ENCODE results near the gene SCAMP3.
"Not testable (repeated sequence)": the region's sequence is repeated elsewhere in the genome, so short reads cannot be mapped to it uniquely, and the experiment has no call there.

SCAMP3 gene

GRCh38 chr1:155254228-155254713 lies 7.9 kb downstream of the SCAMP3 start:
- DNase-seq, result no peak

- no peak for DNase-seq
Measured at GRCh38 chr1:155253797-155254196, 8.4 kb downstream of the SCAMP3 start.

DNA sequence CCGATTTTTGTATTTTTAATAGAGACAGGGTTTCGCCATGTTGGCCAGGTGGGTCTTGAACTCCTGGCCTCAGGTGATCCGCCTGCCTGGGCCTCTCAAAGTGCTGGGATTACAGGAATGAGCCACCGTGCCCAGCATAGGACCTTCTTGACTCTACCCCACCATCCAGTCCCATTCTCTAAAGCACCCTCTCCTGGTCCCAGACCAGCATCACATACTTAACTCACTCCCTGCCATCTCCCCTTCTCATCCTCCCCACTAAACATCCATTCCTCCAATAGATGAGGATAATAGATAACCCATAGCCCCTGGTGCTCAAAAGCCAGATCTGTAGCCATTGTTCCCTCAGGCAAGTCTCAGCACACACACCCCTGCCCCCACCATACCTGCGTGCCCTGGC lies 9.0 kb downstream of the SCAMP3 start:
- no peak for DNase-seq

DNA sequence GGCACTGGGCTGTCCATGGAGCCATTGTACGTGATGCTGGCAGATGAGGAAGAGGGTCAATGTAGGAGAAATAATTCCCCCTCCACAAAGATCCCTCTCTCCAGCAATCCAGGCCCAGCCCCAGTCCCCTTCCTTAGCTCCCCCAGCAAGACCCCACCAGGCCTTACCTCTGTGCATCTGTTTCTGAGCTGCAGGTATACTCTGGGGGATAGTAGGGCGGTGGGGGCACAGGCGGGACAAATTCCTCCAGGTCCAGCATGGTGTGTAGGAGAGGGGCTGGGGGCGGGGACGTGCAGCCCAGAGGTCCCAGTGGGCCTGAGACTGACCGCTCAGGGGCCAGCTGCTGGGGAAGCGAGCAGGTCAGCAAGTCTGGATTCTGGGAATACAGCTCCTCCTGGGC lies 10.6 kb downstream of the SCAMP3 start:
- no peak for DNase-seq

DNA sequence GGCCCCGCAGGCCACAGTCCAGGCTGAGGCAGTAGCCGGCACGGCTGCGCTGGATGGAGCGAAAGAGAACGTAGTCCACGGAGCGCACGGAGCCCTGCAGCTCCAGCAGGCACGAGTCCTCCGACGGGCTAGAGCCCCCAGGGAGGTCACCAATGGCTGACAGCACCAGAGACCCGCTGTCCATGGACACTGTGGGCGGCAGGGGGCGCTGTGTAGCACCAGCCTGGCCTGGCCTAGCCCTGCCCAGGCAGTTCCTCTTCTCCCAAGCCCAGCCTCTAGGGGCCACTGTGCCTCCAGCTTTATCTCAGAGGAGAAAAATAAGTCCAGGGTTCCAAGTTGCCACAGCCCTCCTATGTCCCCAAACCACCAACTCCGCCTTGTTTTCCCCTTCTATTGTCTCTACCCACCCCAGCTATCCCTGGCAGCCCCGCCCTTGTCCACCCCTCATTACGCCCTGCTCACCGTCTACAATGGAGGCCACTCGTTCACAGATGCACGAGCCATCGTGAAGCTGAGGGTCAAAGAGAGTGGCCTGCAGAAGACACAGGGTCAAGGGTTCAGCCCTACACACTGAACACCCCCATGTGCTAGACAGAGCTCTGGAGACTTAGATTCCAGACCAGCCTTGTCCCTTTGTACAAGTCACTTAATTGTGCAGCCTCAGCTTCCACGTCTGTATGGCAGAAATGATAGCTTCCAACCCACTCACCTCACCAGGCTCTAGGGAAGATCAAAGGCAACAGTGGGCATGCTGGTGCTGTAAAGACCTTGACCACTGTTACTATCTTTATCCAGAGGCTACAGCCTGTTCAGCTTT lies 11.3 kb downstream of the SCAMP3 start:
- peak; percentile 95 to 98 (median 97) for DNase-seq

GRCh38 chr1:155250246-155250632 lies 11.9 kb downstream of the SCAMP3 start:
- DNase-seq, result no peak

DNA sequence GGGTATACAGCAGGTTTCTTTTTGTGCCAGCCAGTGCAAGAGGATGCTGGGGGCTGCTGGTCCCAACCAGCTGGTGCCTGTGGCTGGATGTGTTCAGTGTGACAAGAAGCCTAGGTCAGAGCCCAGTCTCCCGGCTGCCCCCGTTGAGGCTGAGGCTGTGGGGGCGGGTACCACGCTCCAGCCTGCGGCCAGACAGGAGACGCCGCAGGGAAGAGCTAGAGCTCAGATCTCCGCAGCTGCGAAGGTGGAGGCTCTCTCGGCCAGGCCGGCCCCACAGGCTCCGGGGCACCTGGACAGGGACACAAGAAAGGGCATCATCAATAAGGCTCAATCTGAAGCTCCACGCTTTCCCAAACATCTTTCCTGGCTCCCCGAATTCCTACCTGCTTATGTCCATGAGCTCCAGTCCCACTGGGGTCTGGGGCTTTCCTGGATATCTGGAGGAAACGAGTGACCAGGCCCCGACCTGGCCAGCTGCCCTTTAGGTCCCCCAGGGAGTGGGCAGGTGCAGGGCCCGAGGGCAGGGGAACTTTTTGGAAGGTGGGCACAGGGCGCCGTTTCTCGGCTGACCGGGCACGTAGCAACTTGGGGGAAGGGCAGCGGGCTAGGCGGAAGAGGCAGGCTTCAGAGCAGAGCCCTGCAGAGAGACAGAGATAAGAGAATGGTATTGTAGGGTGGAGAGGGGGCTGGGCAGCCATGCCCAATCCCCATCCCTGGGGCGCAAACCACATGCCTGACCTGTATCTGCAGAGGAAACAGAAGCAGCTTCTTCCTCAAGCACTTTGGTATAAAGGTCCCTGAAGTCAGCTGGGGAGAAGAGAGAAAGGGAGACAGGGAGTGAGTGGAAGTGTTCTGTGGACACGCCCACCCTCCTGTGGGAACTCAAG lies 14.2 kb downstream of the SCAMP3 start:
- no peak for DNase-seq

DNA sequence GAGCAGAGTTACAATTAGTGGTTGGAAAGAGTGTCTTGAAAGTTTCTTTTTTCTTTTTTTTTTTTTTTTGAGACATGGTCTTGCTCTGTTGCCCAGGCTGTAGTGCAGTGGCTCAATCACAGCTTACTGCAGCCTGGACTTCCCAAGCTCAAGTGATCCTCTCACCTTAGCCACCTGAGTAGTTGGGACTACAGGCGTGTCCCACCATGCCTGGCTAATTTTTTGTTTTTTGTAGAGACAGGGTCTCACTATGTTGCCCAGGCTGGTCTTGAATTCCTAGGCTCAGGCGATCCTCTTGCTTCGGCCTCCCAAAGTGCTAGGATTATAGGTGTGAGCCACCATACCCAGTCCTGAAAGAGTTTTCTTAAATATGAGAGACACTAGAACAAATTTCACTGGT lies 15.4 kb downstream of the SCAMP3 start:
- not testable (repeated sequence) for DNase-seq

- no peak for DNase-seq
Measured at GRCh38 chr1:155245163-155245524, 17.0 kb downstream of the SCAMP3 start.

GRCh38 chr1:155244368-155245162 lies 17.6 kb downstream of the SCAMP3 start:
- DNase-seq, result peak; percentile 94 to 97 (median 96)

DNA sequence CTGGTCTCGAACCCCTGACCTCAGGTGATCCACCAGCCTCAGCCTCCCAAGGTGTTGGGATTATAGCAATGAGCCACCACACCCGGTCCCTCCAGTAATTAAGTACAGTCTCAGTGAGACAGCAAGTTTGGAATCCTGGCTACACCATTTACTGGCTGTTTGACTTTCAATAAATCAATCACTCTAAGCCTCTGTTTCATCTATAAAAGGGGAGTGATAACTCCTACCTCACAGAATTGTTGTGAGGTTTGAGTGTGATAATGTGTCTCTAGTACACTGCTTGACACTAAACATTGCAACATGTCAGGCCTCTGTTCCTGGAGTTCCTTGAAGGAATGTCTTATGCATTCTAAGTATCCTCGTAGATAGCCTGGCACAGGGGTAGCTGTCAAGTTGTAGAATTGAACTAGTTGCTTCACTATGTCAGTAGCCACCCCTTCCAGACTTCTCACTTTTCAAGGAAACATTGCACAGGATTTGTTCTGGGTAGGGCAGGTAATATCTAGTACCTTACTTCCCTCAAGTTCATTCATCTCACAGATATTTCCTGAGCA lies 19.3 kb downstream of the SCAMP3 start:
- no peak for DNase-seq

GRCh38 chr1:155241841-155242264 lies 20.3 kb downstream of the SCAMP3 start:
- peak; percentile 72 to 85 (median 76) for DNase-seq

DNA sequence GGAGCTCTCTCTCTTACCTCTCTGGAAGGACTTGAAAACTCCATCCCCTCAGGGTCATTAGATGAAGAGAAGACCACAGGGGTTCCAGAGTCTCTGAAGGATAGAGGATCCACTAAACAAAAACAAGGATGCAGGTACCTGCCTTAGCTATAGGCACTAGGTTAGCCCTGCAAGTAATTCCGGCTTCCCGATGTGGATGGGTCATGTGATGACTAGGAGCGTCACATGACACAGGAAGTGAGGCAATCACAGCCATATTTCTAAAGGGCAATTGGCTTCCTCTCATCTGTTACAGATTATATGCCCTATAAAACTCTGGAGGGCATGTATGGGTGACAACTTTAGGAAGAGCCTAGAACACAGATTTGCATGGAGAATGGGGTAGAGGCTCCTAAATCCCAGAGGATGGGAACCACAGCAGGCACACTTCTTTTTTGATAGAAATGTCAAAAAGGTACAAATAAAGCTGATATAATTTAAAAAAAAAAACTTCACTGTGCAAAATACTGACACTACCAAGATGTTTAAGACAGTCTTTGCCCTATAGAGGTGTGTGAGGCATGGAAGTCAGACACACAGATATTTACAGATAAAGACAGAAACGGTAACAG lies 21.0 kb downstream of the SCAMP3 start:
- DNase-seq, result peak; percentile 84 to 91 (median 89)

DNA sequence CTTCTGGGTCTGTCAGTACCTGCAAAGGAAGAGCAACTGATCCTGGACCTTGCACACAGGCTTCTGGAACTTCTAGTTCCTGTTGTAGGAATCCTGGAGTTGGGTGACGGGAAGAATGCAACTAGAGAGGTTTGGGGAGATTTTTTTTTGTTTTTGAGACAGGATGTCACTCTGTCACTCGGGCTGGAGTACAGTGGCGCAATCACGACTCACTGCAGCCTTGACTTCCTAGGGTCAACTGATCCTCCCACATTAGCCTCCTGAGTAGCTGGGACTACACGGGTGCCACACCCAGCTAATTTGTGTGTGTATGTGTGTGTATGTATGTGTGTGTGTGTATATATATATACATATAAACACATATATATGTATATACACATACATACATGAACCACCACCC lies 25.7 kb downstream of the SCAMP3 start:
- peak in 1 of 3 donors; percentile 35 for DNase-seq

- not testable (repeated sequence) for DNase-seq
Measured at GRCh38 chr1:155235375-155235774, 26.8 kb downstream of the SCAMP3 start.

DNA sequence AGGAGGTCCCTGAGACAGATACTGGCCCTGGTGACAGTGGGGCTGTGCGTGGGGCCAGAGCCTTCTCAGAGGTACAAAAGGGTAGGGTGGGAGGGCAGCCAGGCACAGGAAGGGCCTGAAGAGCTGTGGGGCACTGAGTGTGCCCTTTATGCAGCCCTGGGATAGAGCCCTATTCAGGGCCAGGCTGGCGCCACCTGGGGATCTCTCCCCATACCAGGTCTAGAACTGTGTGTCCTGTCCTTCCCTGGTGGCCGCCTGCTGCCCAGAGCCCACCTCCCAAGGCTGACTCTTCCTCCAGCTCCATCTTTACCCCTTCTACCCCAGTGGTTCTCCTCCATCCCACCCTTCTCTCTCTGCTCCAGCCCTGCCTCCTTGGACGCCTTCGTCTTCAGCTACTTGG lies 28.7 kb downstream of the SCAMP3 start:
- not testable (repeated sequence) for DNase-seq

GRCh38 chr1:155232001-155232978 lies 29.9 kb downstream of the SCAMP3 start:
- DNase-seq, result not testable (repeated sequence)

DNA sequence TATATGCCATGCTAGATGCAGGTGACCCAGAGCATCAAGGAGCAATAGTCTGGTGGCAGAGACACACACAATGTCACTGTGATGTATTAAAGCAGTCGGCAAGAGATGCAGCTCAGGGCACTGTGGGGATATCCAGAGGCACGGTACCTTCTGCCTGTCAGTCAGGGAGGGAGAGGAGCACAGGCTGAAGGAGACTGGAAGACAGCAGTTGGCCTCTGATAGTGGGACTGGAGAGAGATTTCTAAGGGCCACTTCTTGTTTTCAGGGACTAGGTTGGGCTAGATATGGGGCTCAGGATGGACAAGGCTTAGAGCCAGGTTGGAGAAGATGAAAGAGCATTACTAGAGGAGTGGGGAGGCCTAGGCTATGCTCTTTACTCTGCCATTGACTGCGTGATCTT lies 30.9 kb downstream of the SCAMP3 start:
- not testable (repeated sequence) for DNase-seq

DNA sequence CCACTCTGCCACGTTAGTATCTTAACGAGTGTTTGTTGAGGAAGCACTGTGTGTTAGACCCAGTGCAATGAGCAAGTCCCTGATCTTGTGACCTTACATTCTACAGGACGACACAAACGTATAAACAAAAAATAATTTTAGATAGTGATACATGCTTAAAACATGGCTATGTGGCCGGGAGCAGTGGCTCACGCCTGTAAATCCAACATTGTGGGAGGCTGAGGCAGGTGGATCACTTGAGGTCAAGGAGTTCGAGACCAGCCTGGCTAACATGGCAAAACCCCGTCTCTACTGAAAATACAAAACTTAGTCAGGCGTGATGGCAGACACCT lies 34.1 kb downstream of the SCAMP3 start:
- no peak for DNase-seq

DNA sequence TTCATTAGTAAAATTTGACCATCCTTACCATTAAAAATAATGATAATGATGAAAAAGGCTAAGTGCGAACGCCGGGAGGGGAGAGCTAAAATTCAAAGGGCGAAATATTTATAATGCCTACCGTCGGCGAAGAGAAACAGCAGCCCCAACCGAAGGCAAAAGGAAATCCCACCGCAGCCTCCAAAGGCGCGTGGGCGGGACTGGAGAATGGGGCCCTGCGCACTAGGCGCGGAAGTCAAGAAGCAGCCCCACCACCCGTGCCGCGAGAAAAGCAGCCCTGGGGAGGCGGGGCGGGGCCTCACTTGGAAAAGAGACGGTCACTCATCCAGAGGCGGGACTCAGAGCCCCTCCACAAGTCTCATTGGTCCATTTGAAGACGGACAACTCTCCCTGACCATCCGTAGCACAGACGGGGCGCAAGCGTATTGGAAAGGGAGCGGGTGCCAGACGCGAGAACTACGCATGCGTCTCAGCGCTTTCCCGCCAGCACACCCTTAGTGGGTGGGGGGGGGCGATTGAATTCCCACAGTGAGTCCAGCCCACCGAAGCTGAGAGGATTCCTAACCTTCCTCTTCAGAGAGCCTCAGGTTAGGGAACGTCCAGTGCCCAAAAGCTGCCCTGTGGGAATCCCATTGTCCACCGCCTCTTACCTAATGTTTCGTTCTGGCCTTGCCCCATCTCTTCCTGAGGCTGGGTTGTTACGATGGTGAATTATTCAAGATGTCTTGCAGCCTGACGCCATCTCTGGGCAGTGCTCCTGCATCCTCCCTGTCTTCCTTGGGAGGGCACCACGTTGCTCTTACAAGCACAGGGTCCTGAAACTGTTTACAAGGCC lies 34.7 kb downstream of the SCAMP3 start:
- DNase-seq, result peak; percentile 98 to 99 (median 99)

Data from suppressor macrophage treated with lipopolysaccharide for 1 hour (primary cell).